Liver (tissue), 9 donors: ENCODE results near the gene AHR. TPM values are rescaled to one million over a fixed set of nuclear protein-coding genes. Genes with fewer than 3 reads are reported as not detected.

ENCODE experiments used
- DNase-seq: peaks from one replicate; pipeline ENCODE4 v3.0.0-alpha.2; 2017; ENCODE audit warnings: low spot score
- H3K27ac ChIP-seq, 2 donors: one replicate each; pipeline ENCODE4 v1.7.0; 2013; ENCODE audit warnings: inconsistent platforms in 2 of 2, low read length in 2 of 2, control low read depth in 1 of 2, low read depth in 1 of 2, mild to moderate bottlenecking in 1 of 2
- H3K27me3 ChIP-seq, 4 donors: one replicate each; pipeline versions ENCODE4 v1.6.1 to v1.7.0; 2013; ENCODE audit warnings: low read length in 3 of 4, inconsistent platforms in 1 of 4, mild to moderate bottlenecking in 1 of 4, moderate library complexity in 1 of 4; ENCODE audit not compliant: control insufficient read depth in 4 of 4, insufficient read depth in 4 of 4
- H3K36me3 ChIP-seq, 4 donors: one replicate each; pipeline versions ENCODE4 v1.6.1 to v1.7.0; 2013; ENCODE audit warnings: low read length in 3 of 4, mild to moderate bottlenecking in 3 of 4, low read depth in 1 of 4, moderate library complexity in 1 of 4; ENCODE audit not compliant: control insufficient read depth in 4 of 4, insufficient read depth in 3 of 4
- H3K4me1 ChIP-seq, 4 donors: one replicate each; pipeline versions ENCODE4 v1.6.1 to v1.7.0; 2013; ENCODE audit warnings: low read length in 3 of 4, mild to moderate bottlenecking in 3 of 4, moderate library complexity in 1 of 4; ENCODE audit not compliant: control insufficient read depth in 4 of 4, insufficient read depth in 4 of 4
- H3K4me3 ChIP-seq, 3 donors: one replicate each; pipeline versions ENCODE4 v1.6.1 to v1.7.0; 2013; ENCODE audit warnings: low read length in 3 of 3, control low read depth in 1 of 3, low read depth in 1 of 3, mild to moderate bottlenecking in 1 of 3
- H3K9ac ChIP-seq, 2 donors: one replicate each; pipeline ENCODE4 v1.7.0; 2013; ENCODE audit warnings: low read length in 2 of 2, mild to moderate bottlenecking in 2 of 2, moderate library complexity in 2 of 2, control low read depth in 1 of 2, low read depth in 1 of 2
- H3K9me3 ChIP-seq, 4 donors: one replicate each; pipeline versions ENCODE4 v1.6.1 to v1.7.0; 2013; ENCODE audit warnings: low read length in 3 of 4; ENCODE audit not compliant: control insufficient read depth in 4 of 4
- CTCF ChIP-seq: fragments of 150-350 bp; IDR thresholded peaks from 2 replicates; pipeline ENCODE4 v1.5.1; 2017; ENCODE audit warnings: improper control_type of control experiment, low read depth, low read length; ENCODE audit not compliant: missing input control
- GABPA ChIP-seq, 2 donors: IDR thresholded peaks in 1 of 2; conservative IDR thresholded peaks in 1 of 2; 2 replicates each; pipeline ENCODE4 v1.6.1; 2016; ENCODE audit warnings: antibody characterized with exemption in 2 of 2, mild to moderate bottlenecking in 1 of 2, moderate library complexity in 1 of 2
- HNF4A ChIP-seq, 2 donors: conservative IDR thresholded peaks; 2 replicates each; pipeline ENCODE4 v1.6.1; 2016; ENCODE audit warnings: antibody characterized with exemption in 2 of 2, mild to moderate bottlenecking in 2 of 2
- HNF4G ChIP-seq: IDR thresholded peaks from 2 replicates; pipeline ENCODE4 v1.6.1; 2016; ENCODE audit warnings: antibody characterized with exemption
- NR2F2 ChIP-seq: IDR thresholded peaks from 2 replicates; pipeline ENCODE4 v1.6.1; 2016; ENCODE audit warnings: antibody characterized with exemption
- SP1 ChIP-seq: IDR thresholded peaks from 2 replicates; pipeline ENCODE4 v1.6.1; 2018; ENCODE audit warnings: antibody characterized with exemption, mild to moderate bottlenecking
- TAF1 ChIP-seq: conservative IDR thresholded peaks from 2 replicates; pipeline ENCODE4 v1.6.1; 2016; ENCODE audit warnings: antibody characterized with exemption, mild to moderate bottlenecking
- ZBTB33 ChIP-seq: IDR thresholded peaks from 2 replicates; pipeline ENCODE4 v1.6.1; 2016; ENCODE audit warnings: antibody characterized with exemption
- WGBS: extraction: QIAGEN DNeasy Blood & Tissue Kit; methylation state at CpG from one replicate; pipeline ENCODE4 v1.1.7; 2013; 5-methylcytosine and 5-hydroxymethylcytosine counted together
- polyA plus RNA-seq, 2 donors: library from polyadenylated mRNA; stranded (reverse) in 1 of 2; unstranded in 1 of 2; fragments of 200-250 nt in 1 of 2; fragments of >200 nt in 1 of 2; fragmentation: Nextera tagmentation in 1 of 2; extraction: Ambion mirVana in 1 of 2; gene quantifications; one replicate each; pipeline versions ENCODE4 v1.2.1 to v1.2.3, GENCODE V29; 2013 to 2015
- total RNA-seq, 2 donors: library from RNA; depleted of rRNA; stranded (reverse); fragments of >200 nt; gene quantifications; one replicate each; pipeline ENCODE4 v1.2.3, GENCODE V29; 2014
- TF ChIP-seq, protein P1 (sequence below): IDR thresholded peaks from 2 replicates; pipeline ENCODE4 v1.6.1; 2016; ENCODE audit warnings: antibody characterized with exemption, mild to moderate bottlenecking
- TF ChIP-seq, protein P2 (sequence below): IDR thresholded peaks from 2 replicates; pipeline ENCODE4 v1.6.1; 2016; ENCODE audit warnings: antibody characterized with exemption
- TF ChIP-seq, protein P3 (sequence below): IDR thresholded peaks from 2 replicates; pipeline ENCODE4 v1.6.1; 2016; ENCODE audit warnings: antibody characterized with exemption
- donor health status: healthy.
- donor health status: healthy.
- donor health status: healthy.
- donor health status: healthy.
- donor health status: healthy.

AHR gene
- total and polyA plus RNA-seq, 4 donors, result 9.9 to 61.2 (median 20.1) TPM

DNA sequence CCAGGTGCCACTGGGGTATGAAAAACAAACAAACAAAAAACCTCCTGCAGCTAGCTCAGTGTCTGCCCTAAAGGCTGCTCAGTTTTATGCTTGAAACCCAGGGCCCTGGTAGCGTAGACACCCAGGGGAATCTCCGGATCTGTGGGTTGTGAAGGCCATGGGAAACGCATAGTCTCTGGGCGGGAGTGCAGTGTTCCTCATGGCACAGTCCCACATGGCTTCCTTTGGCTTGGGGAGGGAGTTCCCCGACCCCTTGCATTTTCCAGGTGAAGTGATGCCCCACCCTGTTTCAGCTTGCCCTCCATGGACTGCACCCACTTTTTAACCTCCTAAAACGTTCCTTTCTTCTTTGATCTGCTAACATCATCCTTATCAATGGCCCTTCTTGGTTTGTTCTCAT, 56.0 kb downstream of the AHR start:
- WGBS, result 95% methylated on average over 6 of the region's 6 CpGs

More for the DNA sequence above, 56.0 kb downstream of the AHR start:
- no peak overlapping the region for H3K27ac ChIP-seq
- no peak overlapping the region for H3K4me3 ChIP-seq
- H3K9ac ChIP-seq, result no peak overlapping the region
- H3K27me3 ChIP-seq, result no peaks in the 10 kb centered on the region
- no peak for TF ChIP-seq ZBTB33
- no peak for TF ChIP-seq NR2F2
- TF ChIP-seq HNF4G, result no peak
- no peak for TF ChIP-seq SP1
- TF ChIP-seq HNF4A (conservative IDR thresholded peaks at IDR 0.05), result no peak
- no peak for TF ChIP-seq CTCF
- TF ChIP-seq, protein P1, sequence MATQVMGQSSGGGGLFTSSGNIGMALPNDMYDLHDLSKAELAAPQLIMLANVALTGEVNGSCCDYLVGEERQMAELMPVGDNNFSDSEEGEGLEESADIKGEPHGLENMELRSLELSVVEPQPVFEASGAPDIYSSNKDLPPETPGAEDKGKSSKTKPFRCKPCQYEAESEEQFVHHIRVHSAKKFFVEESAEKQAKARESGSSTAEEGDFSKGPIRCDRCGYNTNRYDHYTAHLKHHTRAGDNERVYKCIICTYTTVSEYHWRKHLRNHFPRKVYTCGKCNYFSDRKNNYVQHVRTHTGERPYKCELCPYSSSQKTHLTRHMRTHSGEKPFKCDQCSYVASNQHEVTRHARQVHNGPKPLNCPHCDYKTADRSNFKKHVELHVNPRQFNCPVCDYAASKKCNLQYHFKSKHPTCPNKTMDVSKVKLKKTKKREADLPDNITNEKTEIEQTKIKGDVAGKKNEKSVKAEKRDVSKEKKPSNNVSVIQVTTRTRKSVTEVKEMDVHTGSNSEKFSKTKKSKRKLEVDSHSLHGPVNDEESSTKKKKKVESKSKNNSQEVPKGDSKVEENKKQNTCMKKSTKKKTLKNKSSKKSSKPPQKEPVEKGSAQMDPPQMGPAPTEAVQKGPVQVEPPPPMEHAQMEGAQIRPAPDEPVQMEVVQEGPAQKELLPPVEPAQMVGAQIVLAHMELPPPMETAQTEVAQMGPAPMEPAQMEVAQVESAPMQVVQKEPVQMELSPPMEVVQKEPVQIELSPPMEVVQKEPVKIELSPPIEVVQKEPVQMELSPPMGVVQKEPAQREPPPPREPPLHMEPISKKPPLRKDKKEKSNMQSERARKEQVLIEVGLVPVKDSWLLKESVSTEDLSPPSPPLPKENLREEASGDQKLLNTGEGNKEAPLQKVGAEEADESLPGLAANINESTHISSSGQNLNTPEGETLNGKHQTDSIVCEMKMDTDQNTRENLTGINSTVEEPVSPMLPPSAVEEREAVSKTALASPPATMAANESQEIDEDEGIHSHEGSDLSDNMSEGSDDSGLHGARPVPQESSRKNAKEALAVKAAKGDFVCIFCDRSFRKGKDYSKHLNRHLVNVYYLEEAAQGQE, result no peak
- TF ChIP-seq TAF1, result no peak
- TF ChIP-seq, protein P2, sequence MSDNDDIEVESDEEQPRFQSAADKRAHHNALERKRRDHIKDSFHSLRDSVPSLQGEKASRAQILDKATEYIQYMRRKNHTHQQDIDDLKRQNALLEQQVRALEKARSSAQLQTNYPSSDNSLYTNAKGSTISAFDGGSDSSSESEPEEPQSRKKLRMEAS, result no peak
- no peak for TF ChIP-seq GABPA (IDR thresholded peaks at IDR 0.05 in 1 of 2, conservative IDR thresholded peaks at IDR 0.05 in 1 of 2)
- TF ChIP-seq, protein P3, sequence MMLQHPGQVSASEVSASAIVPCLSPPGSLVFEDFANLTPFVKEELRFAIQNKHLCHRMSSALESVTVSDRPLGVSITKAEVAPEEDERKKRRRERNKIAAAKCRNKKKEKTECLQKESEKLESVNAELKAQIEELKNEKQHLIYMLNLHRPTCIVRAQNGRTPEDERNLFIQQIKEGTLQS, result no peak
- no peak for DNase-seq
- peaks cover 0 to 1% (median 0%) of the 10 kb centered on the region in 4 donors for H3K36me3 ChIP-seq
- H3K9me3 ChIP-seq, result no peaks in the 10 kb centered on the region
- H3K4me1 ChIP-seq, result no peaks in the 10 kb centered on the region
